Colonic mucosa (tissue), 4 donors: ENCODE results near the gene HSD3B1. TPM values are rescaled to one million over a fixed set of nuclear protein-coding genes. Genes with fewer than 3 reads are reported as not detected.

Source experiments
- DNase-seq: peaks from one replicate; pipeline ENCODE4 v3.0.0-alpha.2; 2020
- H3K27ac ChIP-seq: fragments of 200-600 bp; one replicate; pipeline ENCODE4 v1.8.0; 2021
- H3K27me3 ChIP-seq: fragments of 200-600 bp; one replicate; pipeline ENCODE4 v1.8.0; 2021
- H3K36me3 ChIP-seq: fragments of 200-600 bp; one replicate; pipeline ENCODE4 v1.8.0; 2021
- H3K4me1 ChIP-seq: fragments of 200-600 bp; one replicate; pipeline ENCODE4 v1.8.0; 2021; ENCODE audit warnings: mild to moderate bottlenecking
- H3K4me3 ChIP-seq: fragments of 200-600 bp; one replicate; pipeline ENCODE4 v1.8.0; 2021
- H3K9ac ChIP-seq, 2 donors: one replicate each; pipeline ENCODE4 v1.7.0; 2013; ENCODE audit warnings: control low read depth in 2 of 2, low read depth in 2 of 2, low read length in 2 of 2
- H3K9me3 ChIP-seq: fragments of 200-600 bp; one replicate; pipeline ENCODE4 v1.8.0; 2021
- intact Hi-C: fragments of 100-400 bp; cut with DNase I; formaldehyde crosslinking; loops from one replicate; pipeline ENCODE4 v1.14.1; 2022
- total RNA-seq, 2 donors: library from RNA; stranded (reverse); fragmentation: NEBNext Ultra II Directional in 1 of 2; extraction: Animal tissue kit (Norgen Biotek cat#: 25700) in 1 of 2; gene quantifications; one replicate each; pipeline ENCODE4 v1.2.1, GENCODE V29; 2021
- TF ChIP-seq, protein P1 (sequence below): fragments of 200-600 bp; IDR thresholded peaks from one replicate; pipeline ENCODE4 v1.8.0; 2022; ENCODE audit warnings: antibody characterized with exemption, mild to moderate bottlenecking
- donor health status: healthy.
- donor health status: DM: no; HTN: no; CAD: no.
- donor health status: DM: no; HTN: no; CAD: no.

HSD3B1 gene
- total RNA-seq, 2 donors from 2014 or later = 0.72 TPM; not detected in 1

DNA sequence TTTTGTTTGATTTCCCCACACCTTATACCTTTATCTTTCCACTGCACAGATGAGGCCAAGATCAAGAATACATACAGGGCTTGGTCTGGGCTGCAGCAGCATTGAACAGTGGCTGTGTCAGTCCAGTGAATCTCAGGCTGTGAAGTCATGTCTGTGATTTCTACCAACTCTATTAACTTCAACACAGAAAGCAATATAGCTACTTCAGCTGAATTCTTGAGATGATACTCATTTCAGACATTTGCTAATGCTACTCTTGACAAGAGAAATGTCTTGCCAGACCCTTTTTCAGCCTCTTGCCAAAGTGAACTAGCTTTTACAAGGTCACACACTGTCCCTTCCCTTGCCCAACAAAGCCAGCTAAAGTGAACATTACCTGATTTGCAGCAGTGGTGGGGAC lies 25.1 kb upstream of the HSD3B1 start:
- TF ChIP-seq, protein P1, sequence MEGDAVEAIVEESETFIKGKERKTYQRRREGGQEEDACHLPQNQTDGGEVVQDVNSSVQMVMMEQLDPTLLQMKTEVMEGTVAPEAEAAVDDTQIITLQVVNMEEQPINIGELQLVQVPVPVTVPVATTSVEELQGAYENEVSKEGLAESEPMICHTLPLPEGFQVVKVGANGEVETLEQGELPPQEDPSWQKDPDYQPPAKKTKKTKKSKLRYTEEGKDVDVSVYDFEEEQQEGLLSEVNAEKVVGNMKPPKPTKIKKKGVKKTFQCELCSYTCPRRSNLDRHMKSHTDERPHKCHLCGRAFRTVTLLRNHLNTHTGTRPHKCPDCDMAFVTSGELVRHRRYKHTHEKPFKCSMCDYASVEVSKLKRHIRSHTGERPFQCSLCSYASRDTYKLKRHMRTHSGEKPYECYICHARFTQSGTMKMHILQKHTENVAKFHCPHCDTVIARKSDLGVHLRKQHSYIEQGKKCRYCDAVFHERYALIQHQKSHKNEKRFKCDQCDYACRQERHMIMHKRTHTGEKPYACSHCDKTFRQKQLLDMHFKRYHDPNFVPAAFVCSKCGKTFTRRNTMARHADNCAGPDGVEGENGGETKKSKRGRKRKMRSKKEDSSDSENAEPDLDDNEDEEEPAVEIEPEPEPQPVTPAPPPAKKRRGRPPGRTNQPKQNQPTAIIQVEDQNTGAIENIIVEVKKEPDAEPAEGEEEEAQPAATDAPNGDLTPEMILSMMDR = no peak
- DNase-seq = no peak
- Histone ChIP-seq H3K4me3 (no peak overlapping the region), H3K9ac (no peak overlapping the region), H3K9me3 (no peaks in the 10 kb centered on the region), H3K27ac (no peak overlapping the region), H3K36me3 (no peaks in the 10 kb centered on the region), H3K4me1 (no peaks in the 10 kb centered on the region), H3K27me3 (no peaks in the 10 kb centered on the region)
- intact Hi-C loops = no loop called here

DNA sequence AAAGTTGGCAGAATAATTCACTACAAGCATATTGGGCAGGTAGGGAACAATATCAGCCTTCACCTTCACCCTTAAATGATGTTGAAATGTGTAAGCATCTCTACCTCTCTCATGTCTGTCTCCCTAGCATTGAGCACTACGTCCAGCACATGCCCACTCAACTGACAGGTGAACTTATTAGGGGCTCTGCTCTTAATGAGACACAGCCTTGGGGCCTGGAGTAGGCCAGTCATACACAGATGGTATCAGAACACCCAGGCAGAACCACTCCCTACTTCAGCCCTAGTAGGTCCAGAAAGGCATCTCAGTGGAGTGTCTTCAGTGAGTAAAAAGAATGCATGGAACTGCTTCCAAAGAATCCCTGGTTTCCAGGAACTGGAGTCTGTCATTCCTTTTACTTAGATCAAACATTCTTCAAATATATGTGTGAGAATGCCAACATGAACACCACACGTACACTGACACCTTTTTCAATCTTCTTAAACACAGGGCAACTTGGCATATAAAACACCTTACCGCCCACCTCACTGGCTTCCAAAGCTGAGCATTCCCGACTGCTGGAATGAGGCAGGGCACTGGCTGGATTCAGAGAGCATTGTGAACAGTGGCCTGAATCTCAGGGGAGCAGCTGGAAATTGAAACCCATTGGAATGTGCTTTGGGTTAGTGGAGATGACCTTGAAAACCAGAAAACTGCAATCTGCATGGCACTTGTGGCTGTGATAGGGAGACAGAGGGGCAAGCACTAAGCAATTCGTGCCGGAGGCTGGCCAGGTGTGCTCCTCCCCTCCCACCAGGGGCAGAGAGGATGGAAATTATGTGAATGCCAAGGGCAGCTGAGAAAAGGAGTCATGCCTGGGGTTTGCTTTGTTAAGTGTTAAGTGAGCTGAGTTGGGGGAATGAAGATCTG lies 24.2 kb upstream of the HSD3B1 start:
- Histone ChIP-seq H3K27me3 (no peaks in the 10 kb centered on the region), H3K9ac (no peak overlapping the region), H3K9me3 (no peaks in the 10 kb centered on the region), H3K4me1 (no peaks in the 10 kb centered on the region), H3K36me3 (no peaks in the 10 kb centered on the region), H3K27ac (no peak overlapping the region), H3K4me3 (no peak overlapping the region)
- no peak for DNase-seq
- TF ChIP-seq, protein P1 = no peak
- intact Hi-C loops = no loop called here

DNA sequence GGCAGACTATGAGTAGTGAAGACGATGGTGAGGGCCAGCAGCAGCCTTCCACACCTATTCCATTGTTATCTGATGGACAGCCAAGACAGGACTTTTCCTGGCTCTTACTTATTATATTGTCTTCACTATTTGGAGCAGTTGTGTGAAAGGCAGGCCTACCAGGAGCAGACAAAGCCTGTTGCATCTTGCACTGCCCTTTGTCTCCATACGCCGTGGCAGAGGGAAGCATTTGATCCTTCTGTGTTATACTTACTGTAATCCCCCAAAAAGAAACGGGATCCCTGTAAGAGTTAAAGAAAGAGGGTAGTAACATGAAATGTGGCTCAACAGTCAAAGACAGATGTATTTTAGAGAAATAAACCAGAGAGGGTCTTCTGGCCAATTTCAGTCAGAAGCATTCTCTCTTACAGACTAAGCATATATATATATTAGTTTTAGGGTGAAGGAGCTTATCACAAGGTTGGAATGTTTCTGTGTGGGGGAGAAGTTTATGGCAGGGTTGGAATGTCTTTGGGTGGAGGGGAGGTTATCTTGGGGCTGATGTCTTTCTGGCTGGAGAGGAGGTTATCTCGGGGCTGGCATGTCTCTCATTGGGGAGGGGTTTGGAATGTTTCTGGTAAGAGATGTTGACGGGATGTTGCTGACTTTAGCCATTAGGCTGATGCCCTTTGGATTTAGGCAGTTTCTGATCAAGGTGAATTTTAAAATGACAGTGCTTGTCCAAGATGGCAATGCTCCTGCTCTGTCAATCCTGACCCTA lies 23.4 kb upstream of the HSD3B1 start:
- H3K9me3 ChIP-seq = no peaks in the 10 kb centered on the region
- no peak overlapping the region for H3K27ac ChIP-seq
- no peak for DNase-seq
- TF ChIP-seq, protein P1 = no peak
- no peak overlapping the region for H3K9ac ChIP-seq
- intact Hi-C loops = no loop called here
- no peaks in the 10 kb centered on the region for H3K4me1 ChIP-seq
- H3K27me3 ChIP-seq = no peaks in the 10 kb centered on the region
- no peaks in the 10 kb centered on the region for H3K36me3 ChIP-seq
- no peak overlapping the region for H3K4me3 ChIP-seq

- TF ChIP-seq, protein P1 = no peak
- no peak overlapping the region for H3K27ac ChIP-seq
- no peaks in the 10 kb centered on the region for H3K27me3 ChIP-seq
- H3K4me1 ChIP-seq = no peaks in the 10 kb centered on the region
- no peaks in the 10 kb centered on the region for H3K9me3 ChIP-seq
- H3K36me3 ChIP-seq = no peaks in the 10 kb centered on the region
- H3K4me3 ChIP-seq = no peak overlapping the region
- no peak for DNase-seq
- H3K9ac ChIP-seq = no peak overlapping the region
- intact Hi-C loops = no loop called here
Measured at GRCh38 chr1:119485201-119485600, 21.8 kb upstream of the HSD3B1 start.

DNA sequence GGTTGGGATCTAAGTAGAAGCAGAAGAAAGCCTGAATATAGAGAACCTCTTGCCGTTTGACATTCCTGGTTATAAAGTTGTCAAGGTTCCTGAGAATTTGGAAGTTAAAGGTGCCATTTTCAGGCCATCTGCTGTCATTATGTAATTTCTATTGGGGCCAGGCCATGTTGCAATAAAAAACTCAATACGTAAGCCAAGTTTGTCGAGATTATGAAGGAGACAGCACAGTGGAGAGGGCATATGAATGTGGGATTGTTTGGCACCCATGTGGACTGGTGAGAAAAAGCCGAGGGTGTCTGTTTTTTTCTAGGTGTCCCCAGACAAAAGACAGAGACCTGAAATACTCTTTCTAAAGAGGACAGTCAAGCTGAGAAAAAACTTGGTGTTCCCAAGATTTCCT lies 18.8 kb upstream of the HSD3B1 start:
- Histone ChIP-seq H3K36me3 (no peaks in the 10 kb centered on the region), H3K27me3 (no peaks in the 10 kb centered on the region), H3K4me1 (no peaks in the 10 kb centered on the region), H3K27ac (no peak overlapping the region), H3K9ac (no peak overlapping the region), H3K9me3 (no peaks in the 10 kb centered on the region), H3K4me3 (no peak overlapping the region)
- no peak for DNase-seq
- intact Hi-C loops = no loop called here
- TF ChIP-seq, protein P1 = no peak
